Right lobe of liver (tissue), 6 donors: ENCODE data around the gene SRC. TPM values are rescaled to one million over a fixed set of nuclear protein-coding genes. Genes with fewer than 3 reads are reported as not detected.

Experiments used
- ATAC-seq, 4 donors: fragments of 200-7000 bp; cut with Tn5 transposase; one replicate each; pipeline ENCODE4 v1.9.1; 2020; ENCODE audit warnings: mild to moderate bottlenecking in 4 of 4, moderate library complexity in 4 of 4
- DNase-seq, 3 donors: peaks; one replicate each; pipeline ENCODE4 v3.0.0-alpha.2; 2020
- H3K27ac ChIP-seq, 3 donors: fragments of 200-600 bp; one replicate each; pipeline ENCODE4 v1.8.0; 2022
- H3K27me3 ChIP-seq, 2 donors: fragments of 200-600 bp; one replicate each; pipeline ENCODE4 v1.8.0; 2022
- H3K36me3 ChIP-seq, 4 donors: fragments of 200-600 bp; sonication (generic) in 1 of 4; one replicate each; pipeline versions ENCODE4 v1.5.1 to v1.8.0; 2017 to 2022; ENCODE audit warnings: control low read depth in 1 of 4
- H3K4me1 ChIP-seq, 4 donors: fragments of 200-600 bp; sonication (generic) in 1 of 4; one replicate each; pipeline versions ENCODE4 v1.5.1 to v1.8.0; 2017 to 2022; ENCODE audit warnings: control low read depth in 1 of 4
- H3K4me3 ChIP-seq, 3 donors: fragments of 200-600 bp; one replicate each; pipeline ENCODE4 v1.8.0; 2022
- H3K9me3 ChIP-seq, 4 donors: fragments of 200-600 bp; sonication (generic) in 1 of 4; one replicate each; pipeline versions ENCODE4 v1.5.1 to v1.8.0; 2017 to 2022; ENCODE audit warnings: control low read depth in 1 of 4
- POLR2A ChIP-seq: fragments of 450-650 bp; IDR thresholded peaks from one replicate; pipeline ENCODE4 v1.6.1; 2017; ENCODE audit warnings: antibody characterized with exemption, mild to moderate bottlenecking
- WGBS: methylation state at CpG from one replicate; pipeline ENCODE4 v1.1.6; 2018; ENCODE audit warnings: low coverage, low lambda C conversion rate; ENCODE audit not compliant: insufficient coverage; ENCODE audit errors: missing lambda C conversion rate; 5-methylcytosine and 5-hydroxymethylcytosine counted together
- intact Hi-C, 2 donors: fragments of 100-400 bp; cut with DNase I; formaldehyde crosslinking; loops; one replicate each; pipeline versions ENCODE4 v1.11.2 to v1.14.1; 2022
- total RNA-seq, 6 experiments: library from RNA; depleted of rRNA in 2 of 6; stranded (reverse); fragments of >200 nt in 2 of 6; fragmentation: NEBNext Ultra II Directional in 3 of 6; extraction: Animal tissue kit (Norgen Biotek cat#: 25700) in 3 of 6; gene quantifications; one replicate each; pipeline versions ENCODE4 v1.1.0 to v1.2.4, GENCODE V29; 2016 to 2023
- TF ChIP-seq, protein P1 (sequence below), 4 donors: fragments of 200-600 bp in 3 of 4; fragments of 450-650 bp in 1 of 4; IDR thresholded peaks; one replicate each; pipeline versions ENCODE4 v1.5.1 to v1.8.0; 2016 to 2022; ENCODE audit warnings: antibody characterized with exemption in 4 of 4, mild to moderate bottlenecking in 2 of 4
- donor health status: DM: no; HTN: yes; CAD: no.
- donor health status: DM: no; HTN: no; CAD: no.
- donor health status: DM: no; HTN: no; CAD: no.
- donor health status: DM: no; HTN: yes; CAD: no.
- donor health status: DM: no; HTN: yes; CAD: no.

The SRC gene
- total RNA-seq, 6 experiments from 2014 or later: 3.1 to 17.3 (median 11.2) TPM

DNA sequence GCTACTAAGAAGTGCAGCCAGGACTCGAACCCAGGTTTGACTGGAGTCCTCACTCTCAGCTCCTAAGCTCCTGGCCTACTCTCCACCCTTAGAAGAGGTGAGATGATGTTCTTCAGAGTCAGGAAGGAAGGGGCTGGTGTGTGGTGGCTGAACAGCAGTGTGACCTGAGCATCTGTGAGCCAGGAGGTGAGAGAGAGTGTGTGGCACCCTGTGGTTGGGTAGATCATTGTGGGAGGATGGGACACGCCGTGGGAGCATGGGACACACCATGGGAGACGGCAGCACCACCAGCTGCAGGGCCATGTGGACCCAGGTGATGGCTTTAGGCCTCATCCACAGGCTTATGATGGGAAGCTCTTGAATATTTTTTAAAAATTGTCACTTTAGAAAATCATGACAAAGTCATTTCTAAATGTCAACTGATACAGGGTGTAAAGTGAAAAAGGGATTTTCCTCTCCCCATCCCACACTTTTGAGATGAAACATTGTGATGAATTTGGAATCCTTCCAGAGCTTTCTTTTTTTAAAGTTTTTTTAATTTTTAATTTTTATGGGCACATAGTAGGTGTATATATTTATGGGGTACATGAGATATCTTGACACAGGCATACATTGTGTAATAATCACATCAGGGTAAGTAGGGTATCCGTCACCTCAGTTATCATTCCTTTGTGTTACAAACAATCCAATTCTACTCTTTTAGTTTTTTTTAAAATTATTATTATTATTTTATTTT is 31.6 kb downstream of the SRC start:
- ATAC-seq (no peak), DNase-seq (peak in 1 of 3 donors; percentile 19)
- Histone ChIP-seq H3K4me3 (no peak overlapping the region), H3K4me1 (peaks cover 0 to 20% (median 1%) of the 10 kb centered on the region in 4 donors), H3K36me3 (no peaks in the 10 kb centered on the region), H3K27me3 (no peaks in the 10 kb centered on the region), H3K9me3 (no peaks in the 10 kb centered on the region), H3K27ac (no peak overlapping the region)
- intact Hi-C loops: no loop called here
- TF ChIP-seq, protein P1, sequence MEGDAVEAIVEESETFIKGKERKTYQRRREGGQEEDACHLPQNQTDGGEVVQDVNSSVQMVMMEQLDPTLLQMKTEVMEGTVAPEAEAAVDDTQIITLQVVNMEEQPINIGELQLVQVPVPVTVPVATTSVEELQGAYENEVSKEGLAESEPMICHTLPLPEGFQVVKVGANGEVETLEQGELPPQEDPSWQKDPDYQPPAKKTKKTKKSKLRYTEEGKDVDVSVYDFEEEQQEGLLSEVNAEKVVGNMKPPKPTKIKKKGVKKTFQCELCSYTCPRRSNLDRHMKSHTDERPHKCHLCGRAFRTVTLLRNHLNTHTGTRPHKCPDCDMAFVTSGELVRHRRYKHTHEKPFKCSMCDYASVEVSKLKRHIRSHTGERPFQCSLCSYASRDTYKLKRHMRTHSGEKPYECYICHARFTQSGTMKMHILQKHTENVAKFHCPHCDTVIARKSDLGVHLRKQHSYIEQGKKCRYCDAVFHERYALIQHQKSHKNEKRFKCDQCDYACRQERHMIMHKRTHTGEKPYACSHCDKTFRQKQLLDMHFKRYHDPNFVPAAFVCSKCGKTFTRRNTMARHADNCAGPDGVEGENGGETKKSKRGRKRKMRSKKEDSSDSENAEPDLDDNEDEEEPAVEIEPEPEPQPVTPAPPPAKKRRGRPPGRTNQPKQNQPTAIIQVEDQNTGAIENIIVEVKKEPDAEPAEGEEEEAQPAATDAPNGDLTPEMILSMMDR (IDR thresholded peaks at IDR 0.05): no peak
- TF ChIP-seq POLR2A: no peak
- WGBS: 66% methylated on average over 4 of the region's 5 CpGs

GRCh38 chr20:37378420-37378784 is 32.5 kb downstream of the SRC start:
- H3K27me3 ChIP-seq: no peaks in the 10 kb centered on the region
- WGBS: 87% methylated on average over 4 of the region's 6 CpGs
- no peak for TF ChIP-seq POLR2A
- TF ChIP-seq, protein P1 (IDR thresholded peaks at IDR 0.05): no peak
- intact Hi-C loops: no loop called here
- no peak overlapping the region for H3K4me3 ChIP-seq
- H3K36me3 ChIP-seq: no peaks in the 10 kb centered on the region
- no peak for DNase-seq
- no peak overlapping the region for H3K27ac ChIP-seq
- ATAC-seq: no peak
- H3K4me1 ChIP-seq: peaks cover 0 to 20% (median 1%) of the 10 kb centered on the region in 4 donors
- no peaks in the 10 kb centered on the region for H3K9me3 ChIP-seq

GRCh38 chr20:37378785-37379598 is 33.1 kb downstream of the SRC start:
- 67% methylated on average over 10 of the region's 24 CpGs for WGBS
- intact Hi-C loops: no loop called here
- peaks cover 0 to 20% (median 1%) of the 10 kb centered on the region in 4 donors for H3K4me1 ChIP-seq
- peak in 2 of 4 donors; percentile 7 to 10 for ATAC-seq
- H3K27ac ChIP-seq: no peak overlapping the region
- TF ChIP-seq, protein P1 (IDR thresholded peaks at IDR 0.05): no peak
- TF ChIP-seq POLR2A: no peak
- DNase-seq: peak in 1 of 3 donors; percentile 62
- no peaks in the 10 kb centered on the region for H3K36me3 ChIP-seq
- no peaks in the 10 kb centered on the region for H3K9me3 ChIP-seq
- H3K27me3 ChIP-seq: no peaks in the 10 kb centered on the region
- no peak overlapping the region for H3K4me3 ChIP-seq

DNA sequence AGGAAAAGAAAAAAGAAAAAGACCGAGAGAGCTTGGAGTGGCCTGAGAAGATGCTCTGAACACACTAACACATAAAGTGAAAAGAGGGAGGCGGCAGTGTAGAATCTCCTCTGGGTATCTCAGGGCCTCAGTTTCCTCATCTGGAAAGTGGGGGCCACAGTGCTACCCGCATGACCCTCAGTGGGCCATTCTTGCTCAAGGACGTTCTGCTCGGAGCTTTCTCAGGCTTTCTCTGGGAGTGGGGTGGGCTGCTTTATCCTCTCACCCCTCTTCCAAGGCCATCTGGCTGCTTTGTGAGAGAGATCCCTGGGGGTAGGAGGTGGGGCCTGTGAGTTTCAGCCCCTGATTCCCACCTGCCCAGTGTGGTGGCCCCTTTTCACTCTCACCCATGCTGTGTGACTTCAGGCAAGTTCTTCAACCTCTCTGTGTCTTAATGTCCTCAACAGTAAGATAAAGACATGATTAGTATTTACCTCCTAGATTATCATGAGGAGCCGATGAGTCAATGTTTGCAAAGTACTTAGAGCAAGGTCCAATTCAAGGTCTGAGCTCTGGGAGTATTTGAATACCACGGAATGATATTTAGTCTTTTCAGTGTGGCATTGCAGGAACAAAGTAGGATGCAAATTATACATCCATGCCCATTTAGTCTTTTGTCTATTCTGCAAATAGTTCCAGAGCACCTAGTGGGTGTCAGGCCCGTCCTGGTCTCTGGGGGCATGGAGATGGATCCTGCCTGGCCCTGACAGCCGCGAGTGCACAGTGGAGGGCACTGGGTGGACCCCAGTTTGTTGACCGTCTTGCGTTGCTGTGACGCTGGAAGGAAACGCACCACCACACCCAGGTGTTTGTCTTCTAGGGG is 34.3 kb downstream of the SRC start:
- H3K27ac ChIP-seq: no peak overlapping the region

More for the DNA sequence above, 34.3 kb downstream of the SRC start:
- intact Hi-C loops: no loop called here
- ATAC-seq (peak; percentile 19 to 66 (median 50)), DNase-seq (peak in 1 of 3 donors; percentile 37)
- Histone ChIP-seq H3K36me3 (no peaks in the 10 kb centered on the region), H3K9me3 (no peaks in the 10 kb centered on the region), H3K4me3 (no peak overlapping the region), H3K27me3 (no peaks in the 10 kb centered on the region), H3K4me1 (peaks cover 0 to 20% (median 1%) of the 10 kb centered on the region in 4 donors)
- 52% methylated on average over 9 of the region's 14 CpGs for WGBS
- TF ChIP-seq, protein P1 (IDR thresholded peaks at IDR 0.05): no peak
- TF ChIP-seq POLR2A: no peak
